Suprapubic skin (tissue), 4 donors: ENCODE results near the gene SLC22A1.

Source experiments
- POLR2A ChIP-seq, 2 donors: fragments of 450-650 bp; IDR thresholded peaks; one replicate each; pipeline ENCODE4 v1.6.1; 2017; ENCODE audit warnings: antibody characterized with exemption in 2 of 2, mild to moderate bottlenecking in 2 of 2, moderate library complexity in 2 of 2
- POLR2AphosphoS5 ChIP-seq, 3 donors: sonication (generic); formaldehyde crosslinking; IDR thresholded peaks; one replicate each; pipeline ENCODE4 v1.6.1; 2017; ENCODE audit warnings: antibody characterized with exemption in 3 of 3
- TF ChIP-seq, protein P1 (sequence below), 2 donors: fragments of 200-600 bp in 1 of 2; fragments of 450-650 bp in 1 of 2; sonication (generic) in 1 of 2; IDR thresholded peaks; one replicate each; pipeline ENCODE4 v1.5.1; 2016 to 2019; ENCODE audit warnings: antibody characterized with exemption in 2 of 2, mild to moderate bottlenecking in 1 of 2, moderate library complexity in 1 of 2

DNA sequence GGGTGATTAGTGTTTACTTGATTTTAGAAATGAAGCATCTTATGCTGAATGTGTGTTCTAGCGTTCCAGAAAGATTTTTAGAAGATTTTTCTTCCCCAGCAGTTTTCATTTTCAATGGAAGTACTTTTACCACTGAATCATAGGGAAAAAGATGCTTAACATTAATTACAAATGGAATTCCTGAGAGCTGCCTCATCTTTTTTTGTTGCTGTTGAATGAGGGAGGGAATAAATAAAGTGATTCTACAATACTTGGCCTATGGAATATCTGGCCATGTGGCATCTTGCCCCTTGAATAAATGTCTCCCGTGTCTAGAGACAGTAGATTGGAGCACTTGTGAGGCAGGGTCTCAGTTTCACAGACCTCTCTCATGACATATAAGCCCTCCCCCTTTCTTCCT is 44.1 kb upstream of the SLC22A1 start:
- TF ChIP-seq POLR2AphosphoS5 (IDR thresholded peaks at IDR 0.05) (no peak), POLR2A (IDR thresholded peaks at IDR 0.05) (no peak)
- TF ChIP-seq, protein P1, sequence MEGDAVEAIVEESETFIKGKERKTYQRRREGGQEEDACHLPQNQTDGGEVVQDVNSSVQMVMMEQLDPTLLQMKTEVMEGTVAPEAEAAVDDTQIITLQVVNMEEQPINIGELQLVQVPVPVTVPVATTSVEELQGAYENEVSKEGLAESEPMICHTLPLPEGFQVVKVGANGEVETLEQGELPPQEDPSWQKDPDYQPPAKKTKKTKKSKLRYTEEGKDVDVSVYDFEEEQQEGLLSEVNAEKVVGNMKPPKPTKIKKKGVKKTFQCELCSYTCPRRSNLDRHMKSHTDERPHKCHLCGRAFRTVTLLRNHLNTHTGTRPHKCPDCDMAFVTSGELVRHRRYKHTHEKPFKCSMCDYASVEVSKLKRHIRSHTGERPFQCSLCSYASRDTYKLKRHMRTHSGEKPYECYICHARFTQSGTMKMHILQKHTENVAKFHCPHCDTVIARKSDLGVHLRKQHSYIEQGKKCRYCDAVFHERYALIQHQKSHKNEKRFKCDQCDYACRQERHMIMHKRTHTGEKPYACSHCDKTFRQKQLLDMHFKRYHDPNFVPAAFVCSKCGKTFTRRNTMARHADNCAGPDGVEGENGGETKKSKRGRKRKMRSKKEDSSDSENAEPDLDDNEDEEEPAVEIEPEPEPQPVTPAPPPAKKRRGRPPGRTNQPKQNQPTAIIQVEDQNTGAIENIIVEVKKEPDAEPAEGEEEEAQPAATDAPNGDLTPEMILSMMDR (IDR thresholded peaks at IDR 0.05) = no peak
